SK-N-DZ (cell line): ENCODE results near the gene UCK1.

Experiments used
- DNase-seq: peaks from one replicate; pipeline ENCODE4 v3.0.0-alpha.2; 2015; ENCODE audit warnings: low spot score
- small RNA-seq, 2 experiments: library from RNA; depleted of rRNA; stranded (forward); fragments of <200 nt; gene quantifications; one replicate each; pipeline ENCODE3, GENCODE V24; 2014

The UCK1 gene

GRCh38 chr9:131477367-131477766 lies 53.7 kb downstream of the UCK1 start:
- no peak for DNase-seq

- DNase-seq: no peak
These were observed 54.2 kb downstream of the UCK1 start for GRCh38 chr9:131476777-131477345.

GRCh38 chr9:131475956-131476776 lies 54.9 kb downstream of the UCK1 start:
- DNase-seq: no peak

- DNase-seq: no peak
These were observed 55.7 kb downstream of the UCK1 start for GRCh38 chr9:131475111-131475955.

GRCh38 chr9:131474711-131475110 lies 56.4 kb downstream of the UCK1 start:
- no peak for DNase-seq

- no peak for DNase-seq
These were observed 57.2 kb downstream of the UCK1 start for GRCh38 chr9:131473891-131474290.

Small RNAs within 50 kb of the gene (small RNA-seq; reads per million reads assigned to genes)
- gene SNORD62A (1.3 to 4.1 reads per million in 2 experiments), gene SNORD62B (1.5 to 1.8 reads per million in 2 experiments)
